Loucy (cell line): ENCODE measurements around the gene RAC3.

Source experiments
- CTCF ChIP-seq: fragments of 200-600 bp; sonication (generic); conservative IDR thresholded peaks from 2 replicates; pipeline ENCODE4 v1.5.1; 2014; ENCODE audit warnings: mild to moderate bottlenecking, antibody characterized with exemption, low read length
- EZH2phosphoT487 ChIP-seq: fragments of 200-600 bp; IDR thresholded peaks from 2 replicates; pipeline ENCODE4 v1.6.1; 2018; ENCODE audit warnings: antibody characterized with exemption, mild to moderate bottlenecking, moderate library complexity, borderline replicate concordance

DNA sequence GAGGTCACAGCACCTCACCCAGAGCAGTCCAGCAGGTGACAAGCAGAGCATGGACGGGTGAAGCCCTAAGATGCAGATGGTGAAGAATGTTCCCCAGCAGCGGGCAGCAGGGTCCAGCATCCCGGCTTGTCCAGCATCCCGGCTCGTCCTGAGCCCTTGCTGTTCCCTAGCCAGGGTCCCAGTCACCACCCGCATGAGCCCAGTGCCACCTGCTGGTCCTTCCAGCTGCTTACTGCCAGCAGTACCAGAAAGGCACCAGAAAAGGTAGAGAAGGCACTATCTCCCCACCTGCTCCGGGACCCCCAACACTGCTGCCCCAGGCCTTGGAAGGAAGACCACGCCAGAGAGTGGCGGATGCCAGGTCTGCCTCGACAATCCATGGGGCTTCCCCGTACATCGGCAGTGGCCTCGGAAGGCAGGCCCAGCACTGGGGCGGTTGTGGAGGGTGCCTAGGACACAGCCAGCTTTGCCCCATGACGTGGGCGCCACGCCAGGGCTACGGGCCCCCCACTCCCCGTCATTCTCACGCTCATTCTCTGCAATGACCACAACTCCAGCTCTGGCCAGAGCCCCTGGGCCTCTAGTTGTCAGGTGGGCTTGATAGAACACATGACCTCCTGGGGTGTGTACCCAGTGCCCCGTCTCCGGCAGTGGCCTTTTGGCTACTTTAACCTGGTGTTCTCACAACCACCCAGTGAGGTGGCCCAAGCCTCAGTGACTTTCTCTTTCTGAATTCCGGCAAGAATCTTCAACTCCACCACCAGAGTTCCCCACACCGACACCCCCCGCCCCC is 10.2 kb upstream of the RAC3 start:
- TF ChIP-seq CTCF = peak; percentile 84
- TF ChIP-seq EZH2phosphoT487 = no peak
